ENCODE measurements around the gene UNG.

The UNG gene

DNA sequence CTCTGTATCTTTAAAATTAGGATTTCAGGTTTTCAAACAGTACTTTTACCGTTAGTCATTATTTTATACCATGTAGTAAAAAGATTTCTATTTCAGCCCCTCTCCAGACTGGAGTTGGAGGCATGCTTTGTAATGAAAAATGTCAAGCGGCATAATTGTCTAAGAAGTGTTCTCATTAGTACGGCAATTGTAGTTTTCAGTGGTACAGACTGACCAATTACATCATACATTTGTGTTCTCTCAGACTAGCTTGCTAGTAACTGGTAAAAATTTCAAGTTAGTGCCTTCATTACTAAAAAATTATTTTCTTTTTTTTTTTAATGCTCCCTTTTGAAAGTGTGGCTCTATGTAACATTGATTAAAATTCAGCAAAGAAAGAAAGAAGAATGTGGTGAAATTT is 40.5 kb upstream of the UNG start:
- TF ChIP-seq, protein P1, sequence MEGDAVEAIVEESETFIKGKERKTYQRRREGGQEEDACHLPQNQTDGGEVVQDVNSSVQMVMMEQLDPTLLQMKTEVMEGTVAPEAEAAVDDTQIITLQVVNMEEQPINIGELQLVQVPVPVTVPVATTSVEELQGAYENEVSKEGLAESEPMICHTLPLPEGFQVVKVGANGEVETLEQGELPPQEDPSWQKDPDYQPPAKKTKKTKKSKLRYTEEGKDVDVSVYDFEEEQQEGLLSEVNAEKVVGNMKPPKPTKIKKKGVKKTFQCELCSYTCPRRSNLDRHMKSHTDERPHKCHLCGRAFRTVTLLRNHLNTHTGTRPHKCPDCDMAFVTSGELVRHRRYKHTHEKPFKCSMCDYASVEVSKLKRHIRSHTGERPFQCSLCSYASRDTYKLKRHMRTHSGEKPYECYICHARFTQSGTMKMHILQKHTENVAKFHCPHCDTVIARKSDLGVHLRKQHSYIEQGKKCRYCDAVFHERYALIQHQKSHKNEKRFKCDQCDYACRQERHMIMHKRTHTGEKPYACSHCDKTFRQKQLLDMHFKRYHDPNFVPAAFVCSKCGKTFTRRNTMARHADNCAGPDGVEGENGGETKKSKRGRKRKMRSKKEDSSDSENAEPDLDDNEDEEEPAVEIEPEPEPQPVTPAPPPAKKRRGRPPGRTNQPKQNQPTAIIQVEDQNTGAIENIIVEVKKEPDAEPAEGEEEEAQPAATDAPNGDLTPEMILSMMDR (IDR thresholded peaks at IDR 0.05; ENCODE audit: extremely low read depth, missing control alignments): no peak
- no peak for DNase-seq (ENCODE audit: low spot score)

DNA sequence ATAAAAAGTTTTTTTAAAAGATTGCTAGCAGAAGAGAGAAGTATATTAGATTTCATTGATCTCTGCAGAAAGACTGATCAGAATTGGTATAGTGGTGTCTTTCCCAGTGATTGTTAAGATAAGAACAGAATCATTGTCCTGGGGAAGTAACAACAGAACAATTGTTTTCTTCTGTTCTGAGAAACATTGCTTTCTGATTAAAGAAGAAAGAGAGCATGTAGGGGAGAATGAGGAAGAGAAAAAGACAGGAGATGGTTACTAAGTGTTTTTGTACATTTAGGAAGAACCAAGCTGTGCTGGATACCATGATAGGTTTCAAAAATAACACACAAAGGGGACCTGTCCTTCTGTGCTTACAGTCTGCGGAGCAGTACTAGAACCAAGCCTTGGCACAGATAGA is 40.0 kb upstream of the UNG start:
- TF ChIP-seq, protein P1 (IDR thresholded peaks at IDR 0.05; ENCODE audit: extremely low read depth, missing control alignments): no peak
- DNase-seq (ENCODE audit: low spot score): no peak

DNA sequence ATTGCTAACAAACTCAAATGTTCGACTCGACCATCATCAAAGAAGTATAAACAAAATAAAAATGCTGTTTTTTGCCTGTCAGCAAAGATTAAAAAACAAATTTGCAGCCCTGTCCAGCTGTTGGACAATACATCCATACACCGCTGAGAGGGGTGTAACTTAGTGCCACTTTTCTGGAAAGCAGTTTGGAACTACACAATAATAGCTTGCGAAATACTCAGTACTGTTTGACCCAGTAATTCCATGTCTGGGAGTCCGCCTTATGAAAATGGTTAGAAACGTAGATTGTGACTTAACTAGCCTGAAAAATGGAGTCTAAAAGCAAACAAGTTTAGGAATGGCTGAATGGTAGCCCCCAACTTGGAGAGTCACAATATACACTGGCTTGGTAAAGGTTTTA is 38.6 kb upstream of the UNG start:
- no peak for DNase-seq (ENCODE audit: low spot score)
- TF ChIP-seq, protein P1 (IDR thresholded peaks at IDR 0.05; ENCODE audit: extremely low read depth, missing control alignments): no peak

DNA sequence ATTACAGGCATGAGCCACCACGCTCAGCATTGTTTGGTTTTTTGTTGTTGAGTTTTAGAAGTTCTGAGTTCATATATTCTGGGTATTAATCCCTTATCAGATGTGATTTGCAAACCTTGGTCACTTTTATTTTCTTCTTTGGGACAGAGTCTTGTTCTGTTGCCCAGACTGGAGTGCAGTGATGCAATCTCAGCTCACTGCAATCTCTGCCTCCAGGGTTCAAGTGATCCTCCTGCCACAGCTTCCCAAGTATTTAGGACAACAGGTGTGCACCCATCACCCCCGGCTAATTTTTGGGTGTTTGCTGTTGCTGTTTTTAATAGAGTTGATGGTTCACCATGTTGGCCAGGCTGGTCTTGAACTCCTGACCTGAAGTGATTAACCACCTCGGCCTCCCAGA is 33.3 kb upstream of the UNG start:
- no peak for DNase-seq (ENCODE audit: low spot score)
- TF ChIP-seq, protein P1 (IDR thresholded peaks at IDR 0.05; ENCODE audit: extremely low read depth, missing control alignments): no peak

DNA sequence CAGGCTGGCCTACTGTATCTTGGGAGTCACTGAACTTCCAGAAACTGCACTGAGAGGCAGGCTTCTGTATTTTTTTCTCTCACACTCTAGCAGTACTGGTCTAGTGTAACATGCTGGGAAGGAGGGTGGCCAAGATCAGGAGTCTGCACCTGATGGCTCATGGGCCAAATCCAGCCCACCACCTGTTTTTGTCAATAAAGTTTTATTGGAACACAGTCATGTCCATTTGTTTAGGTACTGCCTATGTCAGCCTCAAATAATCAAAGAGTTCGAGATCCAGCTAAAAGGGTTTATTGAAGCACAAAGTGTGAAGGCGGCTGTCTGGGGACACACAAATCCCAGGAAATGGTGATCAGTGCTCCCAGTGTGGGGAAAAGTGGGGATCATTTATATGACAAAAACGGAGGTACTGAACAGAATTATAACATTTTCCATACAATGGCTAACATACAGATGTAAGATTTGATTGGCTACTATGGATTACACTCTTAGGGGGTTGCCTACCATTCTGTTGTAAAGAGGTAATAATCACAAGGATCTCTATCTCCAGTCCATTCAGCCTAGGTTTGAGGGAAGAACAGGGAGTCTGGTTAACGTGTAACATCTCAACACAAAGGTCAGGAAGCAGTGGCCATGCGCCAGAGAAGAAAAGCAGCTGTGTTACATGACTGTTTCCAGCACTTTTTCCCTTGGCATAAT is 32.1 kb upstream of the UNG start:
- no peak for DNase-seq (ENCODE audit: low spot score)
- TF ChIP-seq, protein P1 (IDR thresholded peaks at IDR 0.05; ENCODE audit: extremely low read depth, missing control alignments): no peak

DNA sequence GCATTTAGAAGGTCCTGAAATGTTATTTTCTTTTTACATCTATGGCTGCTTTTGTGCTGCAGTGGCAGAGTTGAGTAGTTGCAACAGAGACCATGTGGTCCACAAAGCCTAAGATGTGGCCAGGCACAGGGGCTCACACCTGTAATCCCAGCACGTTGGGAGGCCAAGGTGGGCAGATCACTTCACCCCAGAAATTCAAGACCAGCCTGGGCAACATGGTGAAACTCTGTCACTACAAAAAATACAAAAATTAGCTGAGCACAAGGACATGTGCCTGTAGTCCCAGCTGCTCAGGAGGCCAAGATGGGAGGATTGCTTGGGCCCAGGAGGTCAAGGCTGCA is 31.6 kb upstream of the UNG start:
- DNase-seq (ENCODE audit: low spot score): no peak
- TF ChIP-seq, protein P1 (IDR thresholded peaks at IDR 0.05; ENCODE audit: extremely low read depth, missing control alignments): no peak

DNA sequence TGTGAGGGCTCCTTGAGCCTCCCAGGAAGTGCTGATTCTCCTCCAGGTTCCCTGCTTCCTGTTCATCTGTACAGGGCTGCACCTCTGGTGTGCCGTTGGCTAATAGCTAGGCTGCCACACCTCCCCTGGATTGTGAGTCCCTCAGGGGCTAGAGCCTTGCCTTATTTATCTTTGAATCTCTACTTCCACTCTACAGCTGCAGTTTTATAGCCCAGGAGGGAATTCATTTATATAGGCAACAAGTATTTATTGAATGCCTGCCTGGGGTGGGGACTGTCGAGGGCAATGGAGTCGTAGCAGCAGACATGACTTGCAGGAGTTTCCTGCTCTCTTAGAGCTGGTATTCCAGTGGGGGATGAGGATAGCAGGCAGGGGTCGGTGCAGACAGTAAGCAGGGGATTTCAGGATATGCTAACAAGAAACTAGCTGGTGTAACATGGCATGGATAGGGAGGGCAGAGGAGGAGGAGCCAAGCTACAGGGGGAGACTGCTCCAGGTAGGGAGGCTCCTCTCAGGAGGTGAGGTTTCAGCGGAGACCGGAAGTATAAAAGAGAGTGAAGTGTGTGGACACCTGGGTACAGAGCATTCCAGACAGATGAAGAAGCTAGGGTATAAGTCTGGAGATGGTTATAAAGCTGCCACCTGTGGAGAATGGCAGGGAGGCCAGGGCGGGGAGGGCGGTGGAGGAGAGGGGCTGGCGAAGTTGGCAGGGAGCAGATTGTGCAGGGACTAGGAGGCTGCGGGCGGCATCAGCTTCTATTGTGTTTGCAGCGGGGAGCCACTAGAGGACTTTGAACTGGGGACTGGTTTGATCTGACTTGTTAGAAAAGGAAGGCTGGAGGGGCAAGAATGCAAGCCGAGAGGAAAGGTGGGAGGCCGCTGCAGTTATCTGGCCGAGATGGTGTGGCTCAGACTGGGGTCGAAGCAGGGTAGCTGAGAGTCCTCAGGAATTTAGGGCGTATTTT is 27.8 kb upstream of the UNG start:
- DNase-seq (ENCODE audit: low spot score): no peak
- TF ChIP-seq, protein P1 (IDR thresholded peaks at IDR 0.05; ENCODE audit: extremely low read depth, missing control alignments): no peak
